Type B pancreatic cell (in vitro differentiated cells): Measurements from ENCODE around the gene OSGEPL1. TPM values are rescaled to one million over a fixed set of nuclear protein-coding genes. Genes with fewer than 3 reads are reported as not detected.

ENCODE experiments used
- DNase-seq: peaks from one replicate; pipeline ENCODE4 v3.0.0; 2021; ENCODE audit warnings: mixed read lengths; ENCODE audit not compliant: unreplicated experiment; ENCODE audit errors: extremely low spot score
- H3K27ac Mint-ChIP-seq: 2 replicates; pipeline ENCODE4 v1.8.0; 2021; ENCODE audit warnings: mild to moderate bottlenecking, mixed read lengths
- H3K27me3 Mint-ChIP-seq: 2 replicates; pipeline ENCODE4 v1.8.0; 2021; ENCODE audit warnings: mixed read lengths
- H3K36me3 Mint-ChIP-seq: 2 replicates; pipeline ENCODE4 v1.8.0; 2021; ENCODE audit warnings: mixed read lengths
- H3K4me1 Mint-ChIP-seq: one replicate; pipeline ENCODE4 v1.8.0; 2021; ENCODE audit warnings: mixed read lengths; ENCODE audit not compliant: unreplicated experiment
- H3K4me3 Mint-ChIP-seq: 2 replicates; pipeline ENCODE4 v1.8.0; 2021; ENCODE audit warnings: mild to moderate bottlenecking, mixed read lengths
- H3K9me3 Mint-ChIP-seq: 2 replicates; pipeline ENCODE4 v1.8.0; 2021; ENCODE audit warnings: mixed read lengths
- CTCF ChIP-seq: fragments of 200-600 bp; sonication (generic); conservative IDR thresholded peaks from 2 replicates; pipeline ENCODE4 v1.5.0; 2021; ENCODE audit warnings: antibody characterized with exemption, mild to moderate bottlenecking
- total RNA-seq: library from RNA; stranded (reverse); gene quantifications from 2 replicates; pipeline ENCODE4 v1.2.1, GENCODE V29; 2021; ENCODE audit warnings: low replicate concordance

Gene OSGEPL1
- total RNA-seq, 1 donor from 2014 or later, result 13.7 TPM

DNA sequence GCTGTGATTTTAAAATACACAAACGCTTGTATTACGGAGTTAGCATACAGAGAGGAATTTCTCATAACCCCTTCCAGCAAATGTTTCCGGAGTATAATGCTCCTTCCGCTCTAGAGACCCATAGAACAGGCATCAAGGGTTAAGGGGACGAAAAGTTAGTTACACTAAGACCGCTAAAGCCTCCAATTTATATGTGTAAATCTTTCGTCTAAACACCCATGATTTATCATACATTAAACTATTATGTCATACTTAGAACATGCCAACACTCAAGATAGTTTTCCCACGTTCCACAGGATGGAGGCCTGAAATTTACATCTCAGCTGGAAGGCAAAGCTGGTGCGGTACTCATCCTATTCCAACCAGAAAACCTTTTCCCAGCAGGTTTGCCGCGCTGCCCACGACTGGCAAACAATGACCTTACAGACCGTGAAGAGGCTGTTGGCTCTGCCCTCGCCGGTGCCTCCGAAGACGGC, 20.9 kb upstream of the OSGEPL1 start:
- Mint-ChIP-seq H3K36me3 (peaks cover 35% of the 10 kb centered on the region), H3K27ac (peak overlapping the region; percentile 64), H3K4me3 (peak overlapping the region; percentile 86), H3K9me3 (no peaks in the 10 kb centered on the region), H3K27me3 (no peaks in the 10 kb centered on the region), H3K4me1 (peaks cover 28% of the 10 kb centered on the region)
- no peak for TF ChIP-seq CTCF
- DNase-seq, result no peak

GRCh38 chr2:189782221-189782671, 19.7 kb upstream of the OSGEPL1 start:
- Mint-ChIP-seq H3K4me1 (peaks cover 28% of the 10 kb centered on the region), H3K27me3 (no peaks in the 10 kb centered on the region), H3K4me3 (peak overlapping the region; percentile 86), H3K9me3 (no peaks in the 10 kb centered on the region), H3K36me3 (peaks cover 32% of the 10 kb centered on the region), H3K27ac (peak overlapping the region; percentile 20)
- no peak for TF ChIP-seq CTCF
- no peak for DNase-seq

DNA sequence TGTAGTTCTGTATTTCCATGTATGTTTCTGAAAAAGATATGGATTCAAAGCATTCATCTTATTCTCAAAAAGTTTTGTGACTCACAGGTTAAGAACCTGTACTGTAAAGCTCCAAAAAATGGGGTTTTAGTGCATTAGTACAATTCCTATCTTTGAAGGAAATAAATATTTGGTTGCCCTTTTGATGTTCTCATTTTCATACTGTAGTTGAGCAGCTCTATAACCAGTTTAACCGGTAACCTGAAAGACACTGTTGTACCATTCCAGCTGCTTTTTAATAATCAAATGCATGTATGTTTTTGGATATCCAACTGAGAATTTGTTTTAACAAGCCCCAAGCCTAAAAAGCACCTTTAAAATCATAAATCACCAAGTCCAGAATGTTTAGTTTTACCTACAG, 9.6 kb upstream of the OSGEPL1 start:
- H3K27me3 Mint-ChIP-seq, result no peaks in the 10 kb centered on the region
- peaks cover 23% of the 10 kb centered on the region for H3K36me3 Mint-ChIP-seq

GRCh38 chr2:189770590-189771322, 8.2 kb upstream of the OSGEPL1 start:
- Mint-ChIP-seq H3K27ac (no peak overlapping the region), H3K27me3 (no peaks in the 10 kb centered on the region), H3K4me3 (no peak overlapping the region), H3K36me3 (peaks cover 24% of the 10 kb centered on the region), H3K9me3 (no peaks in the 10 kb centered on the region), H3K4me1 (no peaks in the 10 kb centered on the region)
- no peak for TF ChIP-seq CTCF
- DNase-seq, result no peak

More for the DNA sequence above, 9.6 kb upstream of the OSGEPL1 start:
- TF ChIP-seq CTCF, result no peak
- no peak overlapping the region for H3K4me3 Mint-ChIP-seq
- H3K4me1 Mint-ChIP-seq, result no peaks in the 10 kb centered on the region
- no peaks in the 10 kb centered on the region for H3K9me3 Mint-ChIP-seq
- DNase-seq, result no peak
- H3K27ac Mint-ChIP-seq, result peak overlapping the region; percentile 76

DNA sequence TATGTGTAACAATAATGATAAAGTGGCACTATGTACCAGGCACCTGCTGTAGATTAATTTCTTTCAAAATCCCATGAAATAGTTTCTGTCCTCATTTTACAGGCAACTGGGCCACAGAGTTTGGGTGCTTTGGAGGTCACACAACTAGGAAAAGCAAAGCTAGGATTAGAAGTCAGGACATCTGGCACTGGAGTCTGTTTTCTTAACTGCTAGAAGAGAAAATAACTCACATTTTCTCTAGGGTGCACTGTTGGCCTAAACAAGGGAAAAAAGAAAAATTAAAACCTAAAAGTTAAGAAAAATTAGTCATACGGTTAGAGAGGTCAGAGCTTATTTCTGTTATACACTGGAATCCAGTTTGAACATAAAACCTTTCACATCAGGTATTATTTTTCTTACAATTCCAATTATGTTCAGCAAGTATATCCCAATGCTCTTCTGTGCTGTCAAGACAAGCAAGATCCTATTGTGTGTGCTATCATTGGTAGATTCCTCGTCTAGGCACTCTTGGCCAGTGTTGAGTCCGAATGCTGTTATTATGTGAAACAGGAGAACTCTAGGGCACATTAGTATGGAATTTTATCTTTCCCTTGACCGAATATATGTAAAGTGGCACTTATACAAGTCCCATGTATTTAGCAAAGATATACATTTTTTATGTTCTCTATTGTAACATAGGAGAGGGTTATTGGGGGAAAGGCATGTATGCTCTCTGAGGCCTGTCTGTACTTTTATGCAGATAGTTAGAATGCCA, 1.5 kb upstream of the OSGEPL1 start:
- Mint-ChIP-seq H3K27me3 (no peaks in the 10 kb centered on the region), H3K4me1 (peaks cover 4% of the 10 kb centered on the region), H3K36me3 (peaks cover 13% of the 10 kb centered on the region), H3K9me3 (no peaks in the 10 kb centered on the region), H3K27ac (no peak overlapping the region), H3K4me3 (peak overlapping the region; percentile 66)
- TF ChIP-seq CTCF, result no peak
- no peak for DNase-seq
